ENCODE measurements around the gene HNRNPK. TPM values are rescaled to one million over a fixed set of nuclear protein-coding genes. Genes with fewer than 3 reads are reported as not detected.

The HNRNPK gene
- total and polyA plus RNA-seq, 2 donors from 2014 or later: 290 to 483 TPM

DNA sequence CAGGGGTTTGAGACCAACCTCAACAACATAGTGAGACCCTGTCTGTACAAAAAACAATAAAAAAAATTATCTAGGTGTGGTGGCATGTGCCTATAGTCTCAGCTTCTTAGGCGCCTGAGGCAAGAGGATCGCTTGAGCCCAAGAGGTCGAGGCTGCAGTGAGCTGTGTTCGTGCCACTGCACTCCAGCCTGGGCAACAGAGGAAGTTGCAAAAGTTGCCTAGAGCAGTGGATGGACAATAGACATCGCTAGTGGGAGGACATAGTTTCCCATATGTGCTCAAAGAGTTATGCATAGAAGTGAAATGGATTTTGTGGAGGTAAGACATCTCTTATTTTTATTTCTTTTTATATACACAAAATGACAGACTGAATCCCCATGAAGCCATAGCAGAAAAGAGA is 19.0 kb downstream of the HNRNPK start:
- intact Hi-C loops (cut with DNase I): no loop called here
- TF ChIP-seq, protein P1, sequence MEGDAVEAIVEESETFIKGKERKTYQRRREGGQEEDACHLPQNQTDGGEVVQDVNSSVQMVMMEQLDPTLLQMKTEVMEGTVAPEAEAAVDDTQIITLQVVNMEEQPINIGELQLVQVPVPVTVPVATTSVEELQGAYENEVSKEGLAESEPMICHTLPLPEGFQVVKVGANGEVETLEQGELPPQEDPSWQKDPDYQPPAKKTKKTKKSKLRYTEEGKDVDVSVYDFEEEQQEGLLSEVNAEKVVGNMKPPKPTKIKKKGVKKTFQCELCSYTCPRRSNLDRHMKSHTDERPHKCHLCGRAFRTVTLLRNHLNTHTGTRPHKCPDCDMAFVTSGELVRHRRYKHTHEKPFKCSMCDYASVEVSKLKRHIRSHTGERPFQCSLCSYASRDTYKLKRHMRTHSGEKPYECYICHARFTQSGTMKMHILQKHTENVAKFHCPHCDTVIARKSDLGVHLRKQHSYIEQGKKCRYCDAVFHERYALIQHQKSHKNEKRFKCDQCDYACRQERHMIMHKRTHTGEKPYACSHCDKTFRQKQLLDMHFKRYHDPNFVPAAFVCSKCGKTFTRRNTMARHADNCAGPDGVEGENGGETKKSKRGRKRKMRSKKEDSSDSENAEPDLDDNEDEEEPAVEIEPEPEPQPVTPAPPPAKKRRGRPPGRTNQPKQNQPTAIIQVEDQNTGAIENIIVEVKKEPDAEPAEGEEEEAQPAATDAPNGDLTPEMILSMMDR (IDR thresholded peaks at IDR 0.05; ENCODE audit: borderline replicate concordance, extremely low read depth, insufficient read depth): no peak
- H3K27me3 ChIP-seq (ENCODE audit: control insufficient read depth, insufficient read depth, low read length): no peaks in the 10 kb centered on the region
- no peak overlapping the region for H3K27ac ChIP-seq (ENCODE audit: low read depth in 2 of 2, low read length in 2 of 2)
- no peak for FAIRE-seq
- H3K36me3 ChIP-seq (ENCODE audit: control insufficient read depth in 2 of 3, insufficient read depth in 3 of 3, low read length in 3 of 3): no peaks in the 10 kb centered on the region
- H3K4me1 ChIP-seq (ENCODE audit: control insufficient read depth in 2 of 3, insufficient read depth in 2 of 3, low read depth in 1 of 3, low read length in 3 of 3): peaks cover 0 to 6% (median 4%) of the 10 kb centered on the region in 3 donors
- H3K9me3 ChIP-seq (ENCODE audit: control insufficient read depth in 2 of 3, insufficient read depth in 1 of 3, low read length in 3 of 3): no peaks in the 10 kb centered on the region
- H3K4me3 ChIP-seq (ENCODE audit: low read length in 3 of 3): no peak overlapping the region
- no peak for DNase-seq
- no peak overlapping the region for H3K9ac ChIP-seq (ENCODE audit: low read length in 3 of 3)

DNA sequence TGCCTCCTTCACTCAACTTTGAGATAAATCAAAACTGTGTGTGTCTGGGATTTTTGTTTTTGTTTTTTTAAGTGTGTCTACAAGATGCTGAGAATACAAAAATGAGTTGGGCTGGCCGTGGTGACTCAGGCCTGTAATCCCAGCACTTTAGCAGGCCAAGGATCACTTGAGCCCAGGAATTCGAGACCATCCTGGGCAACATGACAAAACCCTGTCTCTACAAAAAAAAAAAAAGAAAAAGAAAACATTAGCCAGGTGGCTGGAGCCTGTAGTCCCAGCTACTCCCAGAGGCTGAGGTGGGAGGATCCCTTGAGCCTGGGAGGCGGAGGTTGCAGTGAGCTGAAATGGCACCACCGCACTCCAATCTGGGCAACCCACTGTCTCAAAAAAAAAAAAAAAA is 21.0 kb downstream of the HNRNPK start:
- no peak for FAIRE-seq
- no peak overlapping the region for H3K9ac ChIP-seq (ENCODE audit: low read length in 3 of 3)
- TF ChIP-seq, protein P1 (IDR thresholded peaks at IDR 0.05; ENCODE audit: borderline replicate concordance, extremely low read depth, insufficient read depth): no peak

DNA sequence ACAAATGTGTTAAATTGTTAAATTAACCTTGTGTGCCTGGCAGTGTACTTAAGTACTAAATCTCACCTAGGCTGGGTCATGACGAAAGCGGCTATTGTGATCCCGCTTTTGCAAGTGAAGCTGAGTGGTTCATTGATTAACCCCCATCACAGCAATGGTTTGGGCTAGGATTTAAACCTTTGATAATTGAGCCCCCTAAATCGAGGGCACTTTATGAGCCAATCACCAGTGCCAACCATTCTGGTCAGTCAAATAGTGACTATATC is 22.8 kb downstream of the HNRNPK start:
- H3K9ac ChIP-seq (ENCODE audit: low read length in 3 of 3): peak overlapping the region in 1 of 3 donors; percentile 79
- intact Hi-C loops (cut with DNase I): no loop called here
- DNase-seq (no peak), FAIRE-seq (no peak)
- H3K9me3 ChIP-seq (ENCODE audit: control insufficient read depth in 2 of 3, insufficient read depth in 1 of 3, low read length in 3 of 3): no peaks in the 10 kb centered on the region
- peaks cover 0 to 8% (median 8%) of the 10 kb centered on the region in 3 donors for H3K4me1 ChIP-seq (ENCODE audit: control insufficient read depth in 2 of 3, insufficient read depth in 2 of 3, low read depth in 1 of 3, low read length in 3 of 3)
- peak overlapping the region; percentile 69 to 85 (median 77) for H3K4me3 ChIP-seq (ENCODE audit: low read length in 3 of 3)
- H3K36me3 ChIP-seq (ENCODE audit: control insufficient read depth in 2 of 3, insufficient read depth in 3 of 3, low read length in 3 of 3): peaks cover 0 to 4% (median 0%) of the 10 kb centered on the region in 3 donors
- H3K27ac ChIP-seq (ENCODE audit: low read depth in 2 of 2, low read length in 2 of 2): peak overlapping the region; percentile 62 to 72
- H3K27me3 ChIP-seq (ENCODE audit: control insufficient read depth, insufficient read depth, low read length): no peaks in the 10 kb centered on the region
- TF ChIP-seq, protein P1 (IDR thresholded peaks at IDR 0.05; ENCODE audit: borderline replicate concordance, extremely low read depth, insufficient read depth): no peak

More for the DNA sequence above, 21.0 kb downstream of the HNRNPK start:
- peak in 4 of 5 donors; percentile 67 to 89 (median 78) for DNase-seq
- no peak overlapping the region for H3K4me3 ChIP-seq (ENCODE audit: low read length in 3 of 3)
- peaks cover 0 to 8% (median 8%) of the 10 kb centered on the region in 3 donors for H3K4me1 ChIP-seq (ENCODE audit: control insufficient read depth in 2 of 3, insufficient read depth in 2 of 3, low read depth in 1 of 3, low read length in 3 of 3)
- no peaks in the 10 kb centered on the region for H3K9me3 ChIP-seq (ENCODE audit: control insufficient read depth in 2 of 3, insufficient read depth in 1 of 3, low read length in 3 of 3)
- intact Hi-C loops (cut with DNase I): no loop called here
- peak overlapping the region in 1 of 2 donors; percentile 41 for H3K27ac ChIP-seq (ENCODE audit: low read depth in 2 of 2, low read length in 2 of 2)
- peaks cover 0 to under 1% (median 0%) of the 10 kb centered on the region in 3 donors for H3K36me3 ChIP-seq (ENCODE audit: control insufficient read depth in 2 of 3, insufficient read depth in 3 of 3, low read length in 3 of 3)
- H3K27me3 ChIP-seq (ENCODE audit: control insufficient read depth, insufficient read depth, low read length): no peaks in the 10 kb centered on the region

Measured in kidney (tissue), 14 donors.